HEK293T (cell line): Measurements from ENCODE around the gene CSH2.

Source experiments
- CTCF ChIA-PET: fragments of 350-600 bp; formaldehyde crosslinking; extraction: SDS; loops from one replicate; lab custom pipeline; 2021; ENCODE audit warnings: antibody characterized with exemption, inconsistent platforms; lab: Yijun Ruan, JAX
- POLR2A ChIA-PET: fragments of 350-600 bp; formaldehyde crosslinking; extraction: SDS; loops from one replicate; lab custom pipeline; 2020; ENCODE audit warnings: antibody characterized with exemption, inconsistent platforms; lab: Yijun Ruan, JAX
- DNase-seq: peaks from one replicate; pipeline ENCODE4 v3.0.0; 2012; ENCODE audit warnings: mixed read lengths; ENCODE audit errors: extremely low spot score
- ARNT ChIP-seq: fragments of 450-650 bp; IDR thresholded peaks from 2 replicates; pipeline ENCODE4 v1.6.1; 2017; ENCODE audit warnings: mild to moderate bottlenecking
- BHLHE40 ChIP-seq: fragments of 450-650 bp; IDR thresholded peaks from 2 replicates; pipeline ENCODE4 v1.6.1; 2016; ENCODE audit warnings: mild to moderate bottlenecking, moderate library complexity, borderline replicate concordance
- CTBP1 ChIP-seq: fragments of 450-650 bp; IDR thresholded peaks from 2 replicates; pipeline ENCODE4 v1.6.1; 2016; ENCODE audit warnings: borderline replicate concordance
- ELF4 ChIP-seq: fragments of 450-650 bp; IDR thresholded peaks from 2 replicates; pipeline ENCODE4 v1.6.1; 2017; ENCODE audit warnings: antibody characterized with exemption
- FOXA1 ChIP-seq: fragments of 450-650 bp; IDR thresholded peaks from 2 replicates; pipeline ENCODE4 v1.6.1; 2016; ENCODE audit warnings: mild to moderate bottlenecking
- FOXK2 ChIP-seq: fragments of 450-650 bp; IDR thresholded peaks from 2 replicates; pipeline ENCODE4 v1.6.1; 2016; ENCODE audit warnings: mild to moderate bottlenecking
- FOXM1 ChIP-seq: fragments of 450-650 bp; IDR thresholded peaks from 2 replicates; pipeline ENCODE4 v1.6.1; 2017; ENCODE audit warnings: mild to moderate bottlenecking, borderline replicate concordance
- HDGF ChIP-seq: fragments of 450-650 bp; IDR thresholded peaks from 2 replicates; pipeline ENCODE4 v1.6.1; 2017; ENCODE audit warnings: antibody characterized with exemption, borderline replicate concordance
- L3MBTL2 ChIP-seq: fragments of 450-650 bp; conservative IDR thresholded peaks from 2 replicates; pipeline ENCODE4 v1.6.1; 2016; ENCODE audit warnings: mild to moderate bottlenecking
- LEF1 ChIP-seq: fragments of 450-650 bp; IDR thresholded peaks from 2 replicates; pipeline ENCODE4 v1.6.1; 2017; ENCODE audit warnings: mild to moderate bottlenecking, borderline replicate concordance
- NFRKB ChIP-seq: fragments of 450-650 bp; IDR thresholded peaks from 2 replicates; pipeline ENCODE4 v1.6.1; 2016; ENCODE audit warnings: mild to moderate bottlenecking, moderate library complexity
- PKNOX1 ChIP-seq: fragments of 450-650 bp; IDR thresholded peaks from 2 replicates; pipeline ENCODE4 v1.6.1; 2016
- SP1 ChIP-seq: fragments of 450-650 bp; IDR thresholded peaks from 2 replicates; pipeline ENCODE4 v1.6.1; 2017
- SUZ12 ChIP-seq: fragments of 450-650 bp; IDR thresholded peaks from 2 replicates; pipeline ENCODE4 v1.6.1; 2016; ENCODE audit warnings: mild to moderate bottlenecking
- TARDBP ChIP-seq: fragments of 450-650 bp; IDR thresholded peaks from 2 replicates; pipeline ENCODE4 v1.6.1; 2016
- ZNF384 ChIP-seq: fragments of 450-650 bp; IDR thresholded peaks from 2 replicates; pipeline ENCODE4 v1.6.1; 2016

The CSH2 gene

GRCh38 chr17:63842173-63842539 is 31.3 kb downstream of the CSH2 start:
- no peak for DNase-seq
- POLR2A ChIA-PET = interaction anchor here (0.8 to 9.1 kb wide), 5 partner anchors 9 to 68 kb away, joined by 3 to 67 read pairs (median 27); partner anchors contain the start of genes CCDC47, DDX42, FTSJ3 and PSMC5
- TF ChIP-seq FOXM1 = no peak
- no peak for TF ChIP-seq NFRKB
- no peak for TF ChIP-seq CTBP1
- no peak for TF ChIP-seq L3MBTL2
- TF ChIP-seq PKNOX1 = no peak
- TF ChIP-seq SP1 = no peak
- no peak for TF ChIP-seq LEF1
- TF ChIP-seq ELF4 = no peak
- no peak for TF ChIP-seq SUZ12
- no peak for TF ChIP-seq HDGF
- TF ChIP-seq TARDBP = no peak
- TF ChIP-seq ZNF384 = no peak
- TF ChIP-seq FOXA1 = no peak
- no peak for TF ChIP-seq BHLHE40
- TF ChIP-seq ARNT = no peak
- TF ChIP-seq FOXK2 = no peak
- CTCF ChIA-PET = interaction anchor here (0.6 to 0.8 kb wide), 3 partner anchors 11 to 575 kb away, joined by 3 read pairs; no protein-coding TSS in a partner anchor

- CTCF ChIA-PET = interaction anchor here (0.5 to 0.8 kb wide), 4 partner anchors 11 to 575 kb away, joined by 3 to 4 read pairs (median 3); no protein-coding TSS in a partner anchor
- TF ChIP-seq SUZ12 (no peak), FOXA1 (no peak), FOXM1 (no peak), L3MBTL2 (0 out of 2 replicates have a peak, but pooled peaks have one; percentile 38)
- POLR2A ChIA-PET = interaction anchor here (0.8 to 9.1 kb wide), 5 partner anchors 9 to 68 kb away, joined by 3 to 67 read pairs (median 27); partner anchors contain the start of genes CCDC47, DDX42, FTSJ3 and PSMC5
- no peak for DNase-seq
Measured at GRCh38 chr17:63841350-63842172, 31.9 kb downstream of the CSH2 start.

- POLR2A ChIA-PET = interaction anchor here (0.9 to 9.1 kb wide), 4 partner anchors 9 to 93 kb away, joined by 3 to 67 read pairs (median 30); partner anchors contain the start of genes CCDC47, DDX42, FTSJ3 and PSMC5
- TF ChIP-seq FOXM1 = no peak
- no peak for DNase-seq
- CTCF ChIA-PET = no interaction called here
Measured at GRCh38 chr17:63840591-63841349, 32.7 kb downstream of the CSH2 start.

GRCh38 chr17:63838631-63839171 is 34.8 kb downstream of the CSH2 start:
- ChIA-PET POLR2A (interaction anchor here (1.3 to 9.1 kb wide), 2 partner anchors 12 to 65 kb away, joined by 7 to 67 read pairs; partner anchors contain the start of genes CCDC47, DDX42, FTSJ3 and PSMC5), CTCF (interaction anchor here (0.9 kb wide), 1 partner anchor 9 kb away, joined by 4 read pairs; no protein-coding TSS in a partner anchor)
- DNase-seq = no peak
- TF ChIP-seq HDGF (no peak), FOXK2 (no peak), FOXM1 (no peak), BHLHE40 (no peak), FOXA1 (no peak), NFRKB (no peak), ARNT (no peak), SP1 (no peak), ELF4 (no peak), TARDBP (no peak), ZNF384 (no peak), SUZ12 (no peak), L3MBTL2 (no peak)

- POLR2A ChIA-PET = interaction anchor here (1.2 to 9.1 kb wide), 3 partner anchors 11 to 64 kb away, joined by 3 to 67 read pairs (median 7); partner anchors contain the start of genes CCDC47, DDX42, FTSJ3 and PSMC5
- DNase-seq = no peak
- no peak for TF ChIP-seq L3MBTL2
- TF ChIP-seq FOXA1 = no peak
- TF ChIP-seq CTBP1 = no peak
- no peak for TF ChIP-seq ELF4
- no peak for TF ChIP-seq FOXM1
- no peak for TF ChIP-seq ZNF384
- no peak for TF ChIP-seq TARDBP
- no peak for TF ChIP-seq HDGF
- TF ChIP-seq NFRKB = no peak
- TF ChIP-seq FOXK2 = no peak
- no peak for TF ChIP-seq LEF1
- TF ChIP-seq ARNT = no peak
- no peak for TF ChIP-seq PKNOX1
- no peak for TF ChIP-seq BHLHE40
- CTCF ChIA-PET = no interaction called here
Measured at GRCh38 chr17:63837962-63838600, 35.4 kb downstream of the CSH2 start.

- no peak for DNase-seq
- ChIA-PET POLR2A (interaction anchor here (1.2 to 9.1 kb wide), 2 partner anchors 11 to 64 kb away, joined by 3 to 67 read pairs; partner anchors contain the start of genes CCDC47, DDX42, FTSJ3 and PSMC5), CTCF (no interaction called here)
- TF ChIP-seq HDGF = no peak
- no peak for TF ChIP-seq TARDBP
- no peak for TF ChIP-seq FOXK2
- TF ChIP-seq CTBP1 = no peak
- TF ChIP-seq NFRKB = no peak
- TF ChIP-seq PKNOX1 = no peak
- TF ChIP-seq ZNF384 = no peak
- TF ChIP-seq FOXA1 = no peak
- no peak for TF ChIP-seq SP1
- no peak for TF ChIP-seq L3MBTL2
- no peak for TF ChIP-seq FOXM1
Measured at GRCh38 chr17:63837480-63837879, 36.0 kb downstream of the CSH2 start.
